ENCODE measurements around the gene MYNN. TPM values are rescaled to one million over a fixed set of nuclear protein-coding genes. Genes with fewer than 3 reads are reported as not detected.

MYNN gene
- total and polyA plus RNA-seq, 9 of the 15 experiments (the other 6 are each of a cell fraction or from before 2014, with no cell fraction given): 10.4 to 35.7 (median 21.3) TPM

GRCh38 chr3:169764882-169765612, 8.1 kb upstream of the MYNN start, which contains the start of gene TERC (continued):
- TF ChIP-seq SRSF1 (IDR thresholded peaks at IDR 0.05; ENCODE audit: low read depth, low read length): 0 out of 2 replicates have a peak, but pooled peaks have one; percentile 26

- ChIA-PET CTCF (ENCODE audit: low intra/inter-chr PET ratio) (no interaction called here), POLR2A (no interaction called here)
- Histone ChIP-seq H3K36me3 (ENCODE audit: control insufficient read depth, insufficient read depth, low read length) (peaks cover 6% of the 10 kb centered on the region; the same call in 2 of the 3 replicates), H3K79me2 (ENCODE audit: control insufficient read depth, insufficient read depth, low read length) (peaks cover 23% of the 10 kb centered on the region), H3K27ac (ENCODE audit: extremely low read depth, low read depth, low read length) (no peak within 1 kb of the TSS), H3K4me1 (replicated peaks in 1 of 2; ENCODE audit: control insufficient read depth in 2 of 2, insufficient read depth in 2 of 2, low read length in 2 of 2) (peaks cover 4 to 11% of the 10 kb centered on the region in 2 experiments; a peak in 4 of 5 replicates), H2AFZ (ENCODE audit: low read depth, low read length) (no peak within 1 kb of the TSS), H3K4me2 (ENCODE audit: insufficient read depth, low read length) (no peak within 1 kb of the TSS), H3K27me3 (ENCODE audit: control insufficient read depth in 2 of 2, insufficient read depth in 2 of 2, low read length in 2 of 2) (no peaks in the 10 kb centered on the region), H3K4me3 (no peak within 1 kb of the TSS), H3K9ac (ENCODE audit: insufficient read depth in 1 of 2, low read depth in 2 of 2, low read length in 2 of 2) (no peak within 1 kb of the TSS), H3K9me3 (replicated peaks; ENCODE audit: control insufficient read depth, insufficient read depth, low read depth, low read length) (peaks cover 4% of the 10 kb centered on the region; the same call in 1 of the 2 replicates), H3K9me1 (ENCODE audit: control insufficient read depth, insufficient read depth, low read length) (no peaks in the 10 kb centered on the region), H4K20me1 (replicated peaks; ENCODE audit: control insufficient read depth, insufficient read depth, low read length) (no peaks in the 10 kb centered on the region)
- DNase-seq (ENCODE audit: extremely low read depth in 1 of 4, low spot score in 3 of 4) (no peak), FAIRE-seq (no peak), ATAC-seq (no peak)
- BruUV-seq (replicated peaks): no TSS peak
- WGBS (ENCODE audit: insufficient coverage, low coverage, missing lambda C conversion rate): 97% methylated on average over 16 of the region's 51 CpGs
- in situ Hi-C loops (cut with MboI): no loop called here
- TF ChIP-seq ZEB2 (IDR thresholded peaks at IDR 0.05) (no peak), ADNP (tag; IDR thresholded peaks at IDR 0.05) (no peak), ZNF583 (CRISPR knock-in tag; IDR thresholded peaks at IDR 0.05) (no peak), TAF15 (IDR thresholded peaks at IDR 0.05; ENCODE audit: low read depth, low read length) (no peak), CBX3 (IDR thresholded peaks at IDR 0.05; ENCODE audit: borderline replicate concordance in 1 of 2, low read length in 2 of 2) (peak in 1 of 2 experiments; percentile 27; a peak in 1 of 3 replicates), CC2D1A (IDR thresholded peaks at IDR 0.05) (0 out of 2 replicates have a peak, but pooled peaks have one; percentile 39), ZBTB33 (CRISPR knock-in tag; IDR thresholded peaks at IDR 0.05) (peak; percentile 88), CREM (IDR thresholded peaks at IDR 0.05; ENCODE audit: low read depth) (no peak), POLR2G (IDR thresholded peaks at IDR 0.05; ENCODE audit: low read depth, low read length) (no peak), KHSRP (IDR thresholded peaks at IDR 0.05) (no peak)
- TF ChIP-seq, protein P1, sequence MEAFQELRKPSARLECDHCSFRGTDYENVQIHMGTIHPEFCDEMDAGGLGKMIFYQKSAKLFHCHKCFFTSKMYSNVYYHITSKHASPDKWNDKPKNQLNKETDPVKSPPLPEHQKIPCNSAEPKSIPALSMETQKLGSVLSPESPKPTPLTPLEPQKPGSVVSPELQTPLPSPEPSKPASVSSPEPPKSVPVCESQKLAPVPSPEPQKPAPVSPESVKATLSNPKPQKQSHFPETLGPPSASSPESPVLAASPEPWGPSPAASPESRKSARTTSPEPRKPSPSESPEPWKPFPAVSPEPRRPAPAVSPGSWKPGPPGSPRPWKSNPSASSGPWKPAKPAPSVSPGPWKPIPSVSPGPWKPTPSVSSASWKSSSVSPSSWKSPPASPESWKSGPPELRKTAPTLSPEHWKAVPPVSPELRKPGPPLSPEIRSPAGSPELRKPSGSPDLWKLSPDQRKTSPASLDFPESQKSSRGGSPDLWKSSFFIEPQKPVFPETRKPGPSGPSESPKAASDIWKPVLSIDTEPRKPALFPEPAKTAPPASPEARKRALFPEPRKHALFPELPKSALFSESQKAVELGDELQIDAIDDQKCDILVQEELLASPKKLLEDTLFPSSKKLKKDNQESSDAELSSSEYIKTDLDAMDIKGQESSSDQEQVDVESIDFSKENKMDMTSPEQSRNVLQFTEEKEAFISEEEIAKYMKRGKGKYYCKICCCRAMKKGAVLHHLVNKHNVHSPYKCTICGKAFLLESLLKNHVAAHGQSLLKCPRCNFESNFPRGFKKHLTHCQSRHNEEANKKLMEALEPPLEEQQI (IDR thresholded peaks at IDR 0.05): peak; percentile 82
- intact Hi-C loops (cut with micrococcal nuclease): no loop called here
Measured at GRCh38 chr3:169769287-169770181, 3.7 kb upstream of the MYNN start, which contains the start of gene ACTRT3. Gene ACTRT3, minus strand, starts transcription at chr3:169769561. Its CDS starts 41 bp downstream, at chr3:169769520.

Measured in K562 (cell line).